CD4-positive, alpha-beta T cell treated with Interleukin-2 at 100 ng/mL for 4 hours (primary cell): ENCODE data around the gene USP24.

Experiments
- DNase-seq: peaks from one replicate; pipeline ENCODE4 v3.0.0-alpha.2; 2020; ENCODE audit warnings: low spot score

USP24 gene

GRCh38 chr1:55052221-55053142 is 162.7 kb downstream of the USP24 start:
- no peak for DNase-seq

GRCh38 chr1:55051621-55052020 is 163.5 kb downstream of the USP24 start:
- no peak for DNase-seq

- DNase-seq = no peak
These were observed 164.0 kb downstream of the USP24 start for GRCh38 chr1:55051169-55051568.

- no peak for DNase-seq
These were observed 164.9 kb downstream of the USP24 start for GRCh38 chr1:55050283-55050682.

GRCh38 chr1:55049914-55050278 is 165.3 kb downstream of the USP24 start:
- no peak for DNase-seq

- DNase-seq = no peak
These were observed 165.8 kb downstream of the USP24 start for GRCh38 chr1:55049271-55049913.

GRCh38 chr1:55048453-55049270 is 166.5 kb downstream of the USP24 start:
- no peak for DNase-seq

- DNase-seq = no peak
These were observed 167.6 kb downstream of the USP24 start for GRCh38 chr1:55047611-55048010.

- no peak for DNase-seq
These were observed 168.3 kb downstream of the USP24 start for GRCh38 chr1:55046871-55047270.

GRCh38 chr1:55045430-55045829 is 169.7 kb downstream of the USP24 start:
- DNase-seq = no peak

GRCh38 chr1:55044617-55045397 is 170.4 kb downstream of the USP24 start:
- DNase-seq = no peak

- DNase-seq = no peak
These were observed 171.4 kb downstream of the USP24 start for GRCh38 chr1:55043726-55044125.

- no peak for DNase-seq
These were observed 172.2 kb downstream of the USP24 start for GRCh38 chr1:55043011-55043410.

- DNase-seq = no peak
These were observed 173.6 kb downstream of the USP24 start for GRCh38 chr1:55041613-55042012.

- no peak for DNase-seq
These were observed 174.2 kb downstream of the USP24 start for GRCh38 chr1:55040933-55041494.

- no peak for DNase-seq
These were observed 174.9 kb downstream of the USP24 start for GRCh38 chr1:55040083-55040932.

GRCh38 chr1:55039342-55040082 is 175.7 kb downstream of the USP24 start, which contains the start of gene PCSK9:
TSS of gene PCSK9 (plus strand) at chr1:55039548. CDS start at chr1:55039838, 290 bp downstream.
- DNase-seq = no peak

GRCh38 chr1:55038974-55039341 is 176.2 kb downstream of the USP24 start:
- DNase-seq = no peak

GRCh38 chr1:55038552-55038838 is 176.7 kb downstream of the USP24 start:
- no peak for DNase-seq
